Stimulated activated CD4-positive, alpha-beta T cell treated with anti-CD3 and anti-CD28 coated beads, Interleukin-12 subunit alpha, Interleukin-12 subunit beta, amount 100 ng/mL, for 4 hours (primary cell): ENCODE measurements around the gene NMNAT3.

Source experiments
- DNase-seq: peaks from one replicate; pipeline ENCODE4 v3.0.0-alpha.2; 2020

Gene NMNAT3

DNA sequence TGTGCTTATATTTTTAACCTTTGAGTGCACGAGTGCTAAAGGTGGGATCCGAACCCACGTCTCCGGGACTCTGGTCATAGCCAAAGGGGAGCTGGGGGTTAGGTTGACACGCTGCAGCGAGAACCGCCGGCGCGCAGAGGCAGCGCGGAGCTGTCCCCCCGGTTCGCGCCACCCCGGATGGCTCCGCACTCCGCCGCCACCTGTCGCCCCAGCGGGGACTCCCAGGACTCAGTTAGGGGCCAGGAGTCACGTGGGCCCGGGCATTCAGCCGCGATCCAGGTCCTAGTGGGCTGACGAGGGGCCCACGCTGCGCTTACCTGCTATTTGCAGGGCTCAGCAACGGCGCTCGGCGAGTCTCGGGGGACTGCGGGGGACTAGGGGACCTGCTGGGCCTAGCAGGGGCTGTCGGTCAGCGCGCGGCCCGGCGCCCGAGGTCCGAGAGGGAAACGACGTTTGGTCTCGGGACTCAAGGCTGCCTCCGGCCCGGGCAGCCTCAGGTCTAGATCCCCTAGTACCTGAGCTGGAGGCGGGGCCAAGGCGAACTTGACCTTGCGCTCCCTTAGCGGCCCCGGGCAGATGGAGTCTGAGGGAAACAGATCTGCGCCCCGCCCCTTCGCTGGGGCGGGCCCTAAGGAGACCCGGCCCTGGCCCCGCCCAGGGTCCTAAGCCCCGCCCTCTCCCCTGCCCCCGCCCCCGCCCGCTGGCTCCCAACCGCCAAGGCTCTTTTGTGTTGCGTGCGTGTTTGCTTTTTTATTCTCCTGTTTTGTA is at the start of gene NMNAT3:
NMNAT3 (minus strand) TSS at position 585 of the 768 bp plus-strand sequence. CDS start 50,248 bp downstream, outside the sequence.
- DNase-seq = peak; percentile 83

DNA sequence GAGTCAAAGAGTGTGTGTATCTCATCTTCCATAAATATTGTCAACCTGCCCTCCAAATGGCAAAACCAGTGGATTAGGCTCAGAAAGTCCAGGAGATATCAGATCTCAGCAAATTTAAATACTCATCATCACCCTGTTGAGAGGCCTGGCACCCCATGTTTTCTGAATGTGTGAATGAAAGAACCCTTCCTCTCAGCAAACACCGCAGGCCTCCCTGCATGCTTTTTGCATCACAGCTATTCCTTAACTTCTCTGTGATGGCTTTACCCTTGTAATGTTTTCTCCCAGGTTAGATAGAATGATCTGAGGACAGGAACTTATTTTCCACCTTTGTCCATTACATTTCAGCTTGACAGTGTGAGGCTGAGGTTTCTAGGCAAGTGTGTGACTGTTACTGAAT is 43.6 kb upstream of the NMNAT3 start:
- no peak for DNase-seq

DNA sequence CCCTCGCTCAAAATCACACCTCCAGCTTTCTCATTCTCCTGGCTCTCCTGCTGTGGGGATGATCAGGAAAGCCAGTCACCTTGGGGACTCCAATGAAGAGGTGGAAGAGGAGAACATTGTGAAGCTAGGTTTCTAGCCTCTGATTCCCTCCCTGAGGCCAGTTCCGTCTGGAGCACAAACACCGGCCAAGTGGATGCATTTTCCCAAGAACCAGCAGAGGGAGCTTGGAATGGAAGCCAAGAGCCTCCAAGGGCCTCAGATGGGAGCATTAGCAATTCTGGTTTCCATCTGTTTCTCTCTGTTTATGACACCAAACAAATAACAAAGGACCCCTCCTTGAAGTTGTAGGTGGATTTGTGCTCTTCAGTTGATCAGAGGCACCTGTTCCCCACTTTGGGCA is 40.6 kb upstream of the NMNAT3 start:
- no peak for DNase-seq

DNA sequence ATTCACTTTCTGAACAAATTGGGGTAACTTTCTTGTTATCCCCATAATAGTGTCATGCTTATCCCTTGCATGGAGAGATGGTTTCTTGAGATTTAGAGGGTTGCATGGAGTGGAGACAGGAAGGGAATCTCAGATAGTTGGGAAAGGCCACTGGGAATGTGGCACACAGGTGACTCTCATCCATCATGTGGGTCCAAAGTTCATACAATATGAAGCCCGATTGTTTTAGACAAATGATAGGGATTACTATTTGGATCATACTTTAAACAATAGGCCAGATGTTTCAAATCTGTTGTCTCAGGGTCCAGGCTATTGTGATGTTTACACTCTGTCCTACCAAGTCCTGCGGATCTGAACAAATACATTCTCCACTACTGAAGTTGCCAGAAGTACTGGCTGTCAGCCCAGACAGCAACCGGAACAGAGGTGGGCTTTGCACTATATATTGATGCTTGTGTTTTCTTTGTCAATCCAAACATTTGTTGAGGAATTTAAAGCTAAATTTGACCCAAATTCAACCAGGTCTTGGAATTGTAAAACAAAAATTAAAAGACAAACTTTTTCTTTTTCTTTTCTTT is 39.2 kb upstream of the NMNAT3 start:
- DNase-seq = no peak

DNA sequence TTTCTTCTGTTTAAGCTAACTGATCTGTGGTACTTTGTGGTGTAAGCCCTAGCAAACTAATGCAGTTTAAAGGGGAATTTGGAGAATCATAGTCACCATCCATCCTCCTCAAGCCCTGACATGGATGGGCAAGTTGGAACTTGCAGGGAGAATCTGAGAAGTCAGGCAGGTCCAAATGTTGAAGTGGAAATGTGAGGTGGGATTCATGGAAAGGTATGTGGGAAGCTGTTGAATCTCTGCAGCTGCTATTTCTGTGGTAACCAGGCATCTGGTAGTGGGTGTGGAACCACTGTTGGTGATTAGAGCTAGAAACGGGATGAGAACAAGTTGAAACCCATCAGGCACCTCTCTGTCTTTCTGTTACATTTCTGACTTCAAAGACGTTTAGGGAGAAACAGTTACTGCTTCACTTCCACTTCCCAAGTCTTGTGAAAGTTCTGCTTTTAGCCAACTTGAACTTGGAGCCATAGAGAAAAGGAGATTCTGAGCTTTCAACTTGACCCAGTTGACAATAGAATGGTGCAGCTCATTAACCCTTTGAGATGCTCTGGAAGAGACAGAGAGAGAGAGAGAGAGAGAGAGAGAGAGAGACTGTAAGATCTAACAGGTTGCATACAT is 38.1 kb upstream of the NMNAT3 start:
- DNase-seq = no peak

DNA sequence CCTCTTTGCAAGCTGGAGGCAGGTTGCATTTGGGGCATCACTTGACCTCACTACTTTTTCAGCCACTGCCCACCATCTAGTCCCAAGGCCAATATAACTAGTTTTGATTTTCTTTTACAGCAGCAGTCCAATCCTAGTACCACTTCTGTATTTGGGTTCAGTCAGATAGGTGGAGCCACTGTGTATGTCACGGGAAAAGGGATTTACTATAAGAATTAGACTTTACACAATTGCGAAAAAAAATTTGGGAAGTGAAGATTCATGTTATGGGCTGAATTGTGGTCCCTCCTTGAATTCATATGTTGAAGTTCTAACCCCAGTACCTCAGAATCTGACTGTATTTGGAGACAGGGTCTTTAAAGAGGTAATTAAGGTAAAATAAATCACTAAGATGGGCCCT is 37.4 kb upstream of the NMNAT3 start:
- no peak for DNase-seq

DNA sequence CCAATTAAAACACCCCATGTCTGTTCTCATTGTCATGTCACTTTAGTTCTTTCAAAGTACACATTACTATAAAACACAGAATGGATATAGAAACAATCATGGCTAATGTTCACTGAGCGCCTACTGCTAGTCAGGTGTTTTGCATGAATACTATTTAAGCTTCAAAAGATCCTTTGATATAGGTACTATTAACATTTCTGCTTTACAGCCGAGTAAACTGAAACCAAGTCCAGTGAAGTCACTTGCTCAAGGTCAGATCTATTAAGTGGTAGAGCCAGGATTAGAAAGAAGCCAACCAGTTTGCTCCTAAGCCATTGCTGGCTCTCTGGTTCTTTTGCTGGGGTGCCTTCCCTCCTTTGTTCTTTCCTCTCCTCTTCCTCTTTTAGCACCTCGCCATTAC is 32.4 kb upstream of the NMNAT3 start:
- DNase-seq = no peak

DNA sequence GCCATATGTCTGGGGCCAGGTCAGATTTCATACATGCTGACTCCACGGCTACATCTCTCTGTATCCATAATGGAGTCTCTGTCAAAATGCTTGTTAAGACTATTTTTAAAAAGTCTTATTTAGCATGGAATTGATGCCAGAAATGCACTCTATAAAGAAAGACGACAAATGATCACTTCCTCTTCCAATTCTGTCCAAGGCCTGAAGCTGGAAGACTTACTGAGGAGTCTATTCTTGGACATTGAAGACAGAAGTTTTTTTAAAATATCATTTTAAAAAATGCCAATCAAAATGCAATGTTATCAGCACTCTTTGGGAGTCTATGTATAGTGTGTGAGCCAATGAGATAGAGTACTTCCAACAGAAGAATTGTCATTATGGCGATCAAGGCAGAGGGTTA is 27.9 kb upstream of the NMNAT3 start:
- DNase-seq = no peak

DNA sequence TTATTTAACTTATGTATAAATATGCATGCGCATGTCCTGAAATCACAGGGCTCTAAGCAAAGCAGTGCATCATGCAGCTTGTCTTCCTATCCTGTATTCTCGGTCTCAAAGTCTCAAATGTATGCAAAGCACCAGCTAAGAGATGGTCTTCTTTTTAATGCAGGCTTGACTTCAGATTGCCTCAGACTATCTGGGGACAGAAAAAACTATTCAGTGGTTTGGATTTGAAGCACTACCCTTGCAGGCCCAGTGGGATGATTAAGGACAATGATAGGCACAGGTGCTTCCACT is 18.5 kb upstream of the NMNAT3 start:
- DNase-seq = no peak

DNA sequence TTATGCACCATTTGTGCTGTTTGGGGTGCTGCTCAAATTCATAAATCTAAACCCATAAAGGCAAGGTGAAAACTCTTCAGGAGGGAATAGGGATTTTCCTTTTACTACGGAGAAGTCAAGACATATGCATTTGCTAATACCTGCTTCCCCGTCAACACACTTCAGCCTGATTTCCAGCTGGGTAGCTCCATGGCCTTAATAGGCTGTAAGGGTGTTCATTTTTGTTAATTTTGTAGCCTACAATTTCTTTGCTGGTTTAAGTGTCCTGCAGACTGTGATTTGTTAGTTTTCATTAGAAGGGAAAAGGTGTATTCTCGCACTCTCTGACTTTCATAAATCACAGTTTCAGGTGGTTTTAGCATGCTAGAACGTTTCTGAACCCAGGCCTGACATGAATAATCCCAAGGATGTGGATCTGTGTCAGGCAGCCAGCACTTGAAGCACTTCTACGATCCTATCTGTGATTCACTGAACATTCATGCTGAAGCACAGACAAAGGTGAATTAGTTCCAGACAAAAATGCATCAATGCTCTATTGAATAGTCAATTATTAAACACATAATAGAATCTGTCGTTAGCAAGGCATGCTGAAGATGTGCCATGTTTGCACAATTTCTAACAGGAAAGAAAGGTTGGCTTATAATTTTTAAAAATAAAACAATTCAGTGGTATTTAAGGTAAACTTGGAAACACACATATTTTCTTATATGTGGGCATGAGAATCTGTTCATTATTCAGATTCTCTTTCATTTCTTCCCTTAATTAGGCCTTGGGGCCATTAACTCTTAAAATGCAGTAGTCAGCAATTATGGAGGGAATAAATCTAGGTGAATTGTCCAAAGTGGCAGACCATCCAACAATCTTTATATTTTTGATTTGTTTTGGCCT is 17.9 kb upstream of the NMNAT3 start:
- no peak for DNase-seq

DNA sequence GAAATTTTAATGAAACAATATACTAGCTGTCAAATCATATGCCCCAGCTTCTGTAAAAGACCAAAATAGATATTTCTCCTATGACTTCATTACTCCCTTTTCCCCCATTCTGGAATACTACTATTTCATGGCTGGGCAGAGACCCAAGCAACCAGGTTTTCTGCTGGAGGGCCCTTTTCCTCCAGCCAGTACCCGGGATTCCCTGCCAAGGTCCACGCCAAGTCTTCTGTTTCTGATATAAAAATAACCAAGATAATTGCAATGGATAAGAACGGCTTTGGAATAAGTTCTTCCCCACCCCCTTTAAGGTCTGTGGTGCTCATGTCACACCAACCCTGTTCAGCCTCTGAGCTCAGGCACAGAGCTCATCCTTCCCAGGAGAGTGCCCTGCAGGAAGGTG is 17.2 kb upstream of the NMNAT3 start:
- DNase-seq = no peak

DNA sequence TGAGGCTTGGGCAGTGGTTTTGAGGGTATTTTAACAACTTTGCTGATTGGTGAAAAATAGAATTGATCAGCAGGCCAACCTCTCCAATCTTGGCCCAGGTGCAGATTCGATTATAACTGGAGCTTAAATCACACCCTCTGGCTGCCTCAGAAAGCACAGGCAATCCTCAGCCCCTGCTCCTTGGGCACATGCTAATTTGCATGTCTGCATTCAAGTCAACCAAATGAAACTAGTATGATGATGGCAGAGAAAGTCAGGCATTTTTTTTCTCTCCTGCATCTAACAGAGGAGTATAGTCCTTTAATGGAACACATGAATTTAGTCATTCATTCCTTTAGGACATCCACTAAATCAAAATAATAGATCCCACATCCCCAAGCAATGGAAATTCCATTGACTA is 16.8 kb upstream of the NMNAT3 start:
- DNase-seq = no peak

DNA sequence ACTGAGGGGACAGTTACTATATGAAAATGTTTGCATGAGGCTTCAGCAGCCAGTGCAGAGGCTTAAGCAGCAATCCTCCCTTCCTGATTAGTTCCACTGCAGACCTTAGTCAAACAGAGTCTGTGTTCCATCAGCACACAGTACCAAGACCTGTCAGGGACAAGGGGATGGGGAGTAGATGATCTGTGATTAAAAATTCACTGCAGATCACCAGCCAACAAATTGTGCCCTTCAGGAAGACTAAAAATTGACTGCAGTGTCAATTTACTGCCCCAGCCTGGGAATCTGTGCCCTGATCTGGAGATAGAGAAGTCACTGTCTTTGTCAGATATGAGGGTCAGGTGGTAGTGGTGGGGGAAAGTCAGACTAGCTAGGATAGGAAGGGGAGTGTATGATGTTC is 13.8 kb upstream of the NMNAT3 start:
- no peak for DNase-seq

DNA sequence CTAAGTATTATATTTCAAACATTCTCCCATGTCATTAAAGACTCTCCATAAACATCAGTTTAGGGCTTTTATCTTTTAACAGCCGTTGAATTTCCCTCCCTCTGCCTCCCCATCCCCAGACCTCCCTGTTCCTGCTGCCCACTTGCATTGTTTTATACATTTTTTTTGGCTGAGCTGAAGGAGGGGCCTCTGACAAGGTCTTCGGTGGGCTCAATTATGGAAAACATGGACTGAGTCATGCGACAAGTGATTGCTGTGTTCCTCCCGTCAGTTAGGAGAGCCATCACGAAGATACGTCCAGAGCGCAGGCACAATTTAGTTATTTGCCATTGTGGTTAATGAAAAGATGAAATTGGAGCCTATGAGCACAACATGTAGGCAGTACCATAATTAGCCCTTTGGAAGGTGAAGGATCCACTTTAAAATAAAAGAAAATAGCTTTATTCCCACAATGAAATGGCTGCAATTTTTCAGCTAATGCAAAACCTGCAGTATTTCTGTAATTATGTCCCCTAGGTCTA is 12.0 kb upstream of the NMNAT3 start:
- DNase-seq = no peak

DNA sequence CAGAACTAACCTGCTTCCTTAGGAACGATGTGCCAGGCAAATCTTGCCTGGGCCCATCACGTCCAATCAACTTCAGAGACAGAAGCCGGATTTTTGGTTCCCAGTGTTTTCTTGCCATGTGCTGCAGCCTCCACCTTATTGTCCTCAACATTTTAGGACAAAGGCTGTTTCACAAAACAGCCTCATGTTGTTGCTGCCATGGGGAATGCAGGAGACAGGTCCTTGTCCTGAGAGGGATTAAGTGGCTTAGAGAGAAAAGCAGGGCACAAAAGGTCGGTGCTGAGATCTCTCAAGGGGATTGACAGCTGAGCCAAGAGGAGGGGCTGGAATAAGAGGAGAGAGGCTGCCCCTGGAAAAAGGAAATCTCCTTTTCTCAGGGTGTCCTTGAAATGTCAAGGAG is 11.3 kb upstream of the NMNAT3 start:
- DNase-seq = no peak

DNA sequence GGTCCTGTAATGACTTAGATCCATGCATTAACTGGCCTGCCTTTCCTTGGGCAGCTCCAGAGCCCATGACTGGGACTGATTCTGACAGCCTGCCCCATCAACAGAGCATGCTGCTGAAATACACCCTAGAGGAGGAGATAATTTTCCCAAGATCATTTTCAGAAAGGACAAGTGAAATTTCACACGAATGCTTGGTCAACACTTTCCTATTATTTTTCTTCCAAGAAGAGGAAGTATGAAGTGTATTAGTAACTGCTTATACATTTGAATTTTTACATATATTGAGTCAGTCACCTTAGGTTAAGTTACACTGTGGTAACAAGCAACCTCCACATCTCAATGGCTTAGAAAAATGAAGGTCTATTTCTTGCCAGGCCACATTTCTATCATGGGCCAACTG is 9.7 kb upstream of the NMNAT3 start:
- DNase-seq = no peak

DNA sequence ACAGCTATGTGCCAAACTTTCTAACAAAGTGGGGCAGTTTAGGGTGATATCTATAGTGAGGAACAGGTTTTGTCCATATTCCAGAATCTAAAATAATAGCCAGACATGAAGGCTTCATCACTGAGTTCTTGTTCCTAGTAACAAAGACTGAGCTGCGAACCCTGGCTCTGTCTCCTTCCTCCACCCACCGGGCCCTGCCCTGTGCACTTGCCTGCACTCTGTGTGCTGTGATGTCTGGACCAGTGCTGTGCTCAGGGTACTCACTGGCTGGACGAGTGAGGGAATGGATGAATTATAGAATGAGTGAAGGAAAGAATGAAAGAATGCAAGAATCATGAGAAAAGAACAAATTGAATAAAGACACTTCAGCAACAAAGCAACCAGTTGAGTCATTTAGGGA is 8.9 kb upstream of the NMNAT3 start:
- no peak for DNase-seq

DNA sequence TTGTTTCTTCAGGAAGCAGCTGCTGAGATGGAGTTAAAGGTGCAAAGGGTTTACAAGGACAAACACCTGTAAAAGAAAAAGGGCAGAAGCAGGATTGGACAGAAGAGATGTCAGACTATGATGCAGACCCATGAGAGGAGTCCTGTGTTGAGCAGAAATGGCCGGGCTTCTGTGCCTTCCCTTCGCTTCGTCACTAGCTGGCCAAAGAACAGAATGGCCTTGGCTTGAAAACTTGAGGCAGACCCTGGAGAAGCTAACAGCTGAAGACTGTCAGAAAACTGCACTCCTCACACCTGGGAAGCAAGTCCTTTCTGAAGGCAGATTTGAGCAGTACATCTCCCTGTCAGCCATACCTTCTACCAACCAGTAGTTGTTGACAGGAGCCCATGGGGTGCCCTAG is 8.4 kb upstream of the NMNAT3 start:
- no peak for DNase-seq

DNA sequence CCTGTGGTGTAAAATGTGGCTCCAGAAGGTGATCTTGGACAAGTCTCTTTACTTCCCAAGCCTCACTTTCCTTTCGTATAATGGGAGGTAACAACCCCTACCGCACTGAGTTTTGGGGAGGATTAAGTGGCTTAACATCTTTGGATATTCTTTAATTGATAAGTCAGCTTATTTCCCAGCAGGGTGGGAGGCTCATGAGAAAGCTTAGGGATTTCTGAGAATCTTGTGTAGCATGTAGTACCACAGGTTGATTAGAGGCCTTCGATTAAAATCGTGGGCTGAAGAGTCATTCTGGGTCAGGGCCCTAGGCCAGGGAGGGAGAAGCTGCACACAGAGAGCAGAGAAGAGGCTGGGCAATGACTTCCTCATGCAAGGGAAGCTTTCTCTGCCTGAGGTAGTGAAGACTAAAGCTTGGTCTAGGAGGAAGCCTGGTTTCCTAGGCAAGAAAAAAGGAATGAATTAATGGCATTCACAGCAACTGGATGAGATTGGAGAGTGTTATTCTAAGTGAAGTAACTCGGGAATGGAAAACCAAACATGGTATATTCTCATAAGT is 1.5 kb upstream of the NMNAT3 start:
- no peak for DNase-seq

DNA sequence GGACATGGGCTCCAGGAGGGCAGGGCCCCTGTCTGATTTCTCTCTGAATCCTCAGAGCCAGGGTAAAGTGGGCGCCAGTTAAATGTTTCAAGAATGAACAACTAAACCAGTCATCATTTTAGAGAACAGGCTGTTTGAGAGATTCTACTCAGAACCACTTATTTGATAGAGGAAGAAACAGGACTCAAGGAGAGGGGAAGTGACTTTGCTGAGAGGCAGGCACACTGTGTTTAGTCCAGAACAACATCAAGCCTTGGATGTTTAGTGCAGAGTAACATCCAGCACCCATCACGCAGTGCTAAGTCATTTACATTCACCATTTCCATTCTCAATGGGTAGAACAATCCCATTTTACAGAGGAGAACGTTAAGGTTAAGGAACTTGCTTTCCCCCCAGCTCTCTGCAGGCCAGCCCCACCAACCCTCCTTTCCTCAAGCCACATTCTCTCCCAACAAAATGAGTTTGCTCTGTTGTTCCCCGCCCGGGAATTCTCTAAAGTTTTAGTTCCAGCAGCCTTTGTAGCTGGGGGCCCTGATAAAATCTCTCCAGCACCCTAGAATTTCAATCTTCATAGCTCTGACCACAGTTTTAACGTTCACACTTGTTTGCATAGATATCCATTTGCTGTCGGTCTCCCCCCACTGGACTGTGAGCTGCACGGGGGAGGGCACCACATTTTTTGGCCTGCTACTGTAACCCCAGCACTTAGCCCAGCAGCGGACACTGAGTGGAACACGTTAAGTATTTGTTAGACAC is 962 bp downstream of the NMNAT3 start:
- DNase-seq = no peak

DNA sequence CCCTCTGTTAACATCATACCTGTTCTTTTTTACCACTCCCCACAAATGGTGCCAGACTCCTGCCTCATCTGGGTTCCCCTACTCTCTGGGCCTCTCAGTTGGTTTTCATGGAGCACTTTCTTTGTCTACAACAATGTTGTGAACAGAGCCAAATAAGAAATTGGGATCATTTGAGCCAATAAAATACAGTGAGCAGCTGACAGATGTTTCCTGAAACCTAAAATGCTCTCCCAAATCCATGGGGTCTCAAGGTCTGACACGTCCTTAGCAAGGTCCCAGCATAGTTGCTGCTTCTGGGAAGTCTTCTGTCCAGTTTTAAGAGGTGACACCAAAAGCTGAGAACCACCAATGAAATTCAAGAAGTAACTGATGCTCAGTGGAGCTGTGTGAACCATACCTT is 1.7 kb downstream of the NMNAT3 start:
- no peak for DNase-seq

DNA sequence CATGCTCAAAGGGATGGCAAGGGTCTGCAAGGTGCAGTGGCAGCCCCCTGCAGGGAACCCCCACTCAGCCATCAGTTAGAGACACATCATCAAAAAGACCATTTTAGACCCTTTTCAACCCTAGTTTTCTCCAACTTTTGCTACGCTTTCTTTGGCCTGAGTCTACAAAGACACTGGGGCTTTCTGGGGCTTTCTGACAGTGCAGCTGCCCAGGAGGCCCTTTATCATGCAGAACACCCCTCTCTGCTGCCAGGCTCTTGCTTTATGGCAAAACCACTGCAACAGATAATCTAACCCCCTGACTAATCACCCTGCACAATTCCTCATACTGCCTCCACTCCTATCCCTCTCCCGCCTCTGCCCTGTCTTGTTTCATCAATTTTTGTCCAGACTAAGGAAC is 2.4 kb downstream of the NMNAT3 start:
- no peak for DNase-seq
